HUES48 (cell line): Measurements from ENCODE around the gene CRTC1.

Source experiments
- H3K27ac ChIP-seq: one replicate; pipeline ENCODE4 v1.7.0; 2013; ENCODE audit warnings: low read depth, low read length, inconsistent platforms
- H3K27me3 ChIP-seq: 2 replicates; pipeline ENCODE4 v1.6.1; 2013; ENCODE audit warnings: mild to moderate bottlenecking, low read length; ENCODE audit not compliant: control insufficient read depth, insufficient read depth
- H3K36me3 ChIP-seq: 2 replicates; pipeline ENCODE4 v1.6.1; 2013; ENCODE audit warnings: low read length; ENCODE audit not compliant: control insufficient read depth, insufficient read depth
- H3K4me1 ChIP-seq: 2 replicates; pipeline ENCODE4 v1.6.1; 2013; ENCODE audit warnings: mild to moderate bottlenecking, low read length; ENCODE audit not compliant: control insufficient read depth, insufficient read depth
- H3K4me3 ChIP-seq: 2 replicates; pipeline ENCODE4 v1.5.1; 2013; ENCODE audit warnings: mild to moderate bottlenecking, low read depth, low read length
- H3K9ac ChIP-seq: 2 replicates; pipeline ENCODE4 v1.6.1; 2013; ENCODE audit warnings: mild to moderate bottlenecking, low read depth, low read length, moderate library complexity
- H3K9me3 ChIP-seq: 2 replicates; pipeline ENCODE4 v1.6.1; 2013; ENCODE audit warnings: low read length; ENCODE audit not compliant: control insufficient read depth, insufficient read depth

CRTC1 gene

DNA sequence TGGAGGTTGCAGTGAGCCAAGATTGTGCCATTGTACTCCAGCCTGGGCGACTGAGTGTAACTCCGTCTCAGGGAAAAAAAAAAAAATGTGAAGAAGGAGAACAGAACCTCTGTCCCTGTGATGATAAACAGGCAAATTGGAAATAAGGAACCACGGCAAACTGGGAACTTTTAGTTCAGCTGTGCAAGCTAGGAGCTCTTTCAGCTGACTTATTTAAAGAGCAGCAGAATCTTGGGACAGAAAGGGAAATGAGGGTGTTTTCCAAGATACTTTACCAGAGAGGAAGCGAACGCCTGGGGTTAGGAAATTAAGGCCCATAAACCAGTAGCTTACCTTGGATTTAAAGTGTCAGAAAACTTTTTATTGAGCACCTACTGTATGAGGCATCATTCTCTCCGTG lies 145.3 kb downstream of the CRTC1 start:
- H3K27me3 ChIP-seq, result no peaks in the 10 kb centered on the region; the same call in 1 of the 2 replicates
- H3K9me3 ChIP-seq, result no peaks in the 10 kb centered on the region
- H3K27ac ChIP-seq, result no peak overlapping the region
- no peaks in the 10 kb centered on the region for H3K36me3 ChIP-seq
- H3K9ac ChIP-seq, result no peak overlapping the region
- no peak overlapping the region for H3K4me3 ChIP-seq
- peaks cover 3% of the 10 kb centered on the region for H3K4me1 ChIP-seq

DNA sequence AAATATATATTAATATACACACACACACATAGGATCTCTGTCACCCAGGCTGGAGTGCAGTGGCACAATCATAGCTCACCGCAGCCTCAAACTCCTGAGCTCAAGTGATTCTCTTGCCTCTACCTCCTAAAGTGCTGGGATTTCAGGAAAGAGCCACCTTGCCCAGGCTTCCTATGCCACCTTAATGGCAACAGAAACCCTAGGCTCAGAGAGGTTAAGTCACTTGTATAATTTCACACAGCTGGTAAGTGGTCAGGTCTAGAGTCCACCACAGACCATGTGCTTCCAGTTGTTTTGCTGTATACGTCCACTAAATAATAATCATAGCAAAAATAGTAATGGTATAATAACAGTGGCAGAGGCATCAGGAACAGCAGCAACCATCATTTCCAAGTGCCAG lies 147.0 kb downstream of the CRTC1 start:
- no peak overlapping the region for H3K27ac ChIP-seq
- no peak overlapping the region for H3K4me3 ChIP-seq
- H3K27me3 ChIP-seq, result no peaks in the 10 kb centered on the region; the same call in 1 of the 2 replicates
- peaks cover 11% of the 10 kb centered on the region; the same call in 1 of the 2 replicates for H3K36me3 ChIP-seq
- peaks cover 16% of the 10 kb centered on the region for H3K4me1 ChIP-seq
- H3K9ac ChIP-seq, result no peak overlapping the region
- H3K9me3 ChIP-seq, result no peaks in the 10 kb centered on the region

DNA sequence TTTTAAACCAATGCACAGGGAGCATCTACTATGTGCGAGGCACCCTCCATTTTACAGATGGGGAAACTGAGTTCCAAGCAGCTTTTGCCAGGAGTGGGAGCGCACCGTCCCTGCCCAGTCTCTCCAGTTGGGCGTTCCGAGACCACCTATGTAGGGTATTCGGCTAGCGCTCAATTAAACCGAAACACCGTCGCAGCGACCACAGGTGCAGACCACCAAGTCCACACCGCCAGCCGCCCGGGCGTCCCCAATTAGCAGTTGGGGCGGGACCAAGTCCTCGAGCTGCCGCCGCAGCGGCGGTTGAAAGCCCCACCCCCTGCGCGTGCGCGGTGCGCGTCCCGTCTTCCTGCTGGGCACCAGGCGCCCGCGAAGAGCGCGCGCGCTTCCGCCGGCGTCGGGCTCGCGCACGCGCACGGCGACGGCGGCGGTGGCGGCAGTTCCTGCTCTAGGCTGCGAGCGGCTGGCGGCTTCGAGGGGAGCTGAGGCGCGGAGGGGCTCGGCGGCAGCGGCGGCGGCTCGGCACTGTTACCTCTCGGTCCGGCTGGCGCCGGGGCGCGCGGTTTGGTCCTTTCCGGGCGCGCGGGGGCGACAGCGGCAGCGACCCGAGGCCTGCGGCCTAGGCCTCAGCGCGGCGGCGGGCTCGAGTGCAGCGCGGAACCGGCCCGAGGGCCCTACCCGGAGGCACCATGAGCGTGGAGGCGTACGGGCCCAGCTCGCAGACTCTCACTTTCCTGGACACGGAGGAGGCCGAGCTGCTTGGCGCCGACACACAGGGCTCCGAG lies 148.2 kb downstream of the CRTC1 start, which contains the start of gene UPF1:
Gene UPF1 (plus strand): TSS at position 436 of the 782 bp plus-strand sequence. CDS start 251 bp downstream, at position 687.
- Histone ChIP-seq H3K36me3 (peaks cover 20% of the 10 kb centered on the region; the same call in 1 of the 2 replicates), H3K27ac (peak within 1 kb of the TSS; percentile 79), H3K9me3 (no peaks in the 10 kb centered on the region), H3K9ac (peak within 1 kb of the TSS; percentile 83), H3K27me3 (no peaks in the 10 kb centered on the region; the same call in 1 of the 2 replicates), H3K4me3 (peak within 1 kb of the TSS; percentile 85), H3K4me1 (peaks cover 16% of the 10 kb centered on the region)
